HepG2 (cell line): ENCODE measurements around the gene EMC9. TPM values are rescaled to one million over a fixed set of nuclear protein-coding genes. Genes with fewer than 3 reads are reported as not detected.

Experiments used
- ATF7 ChIP-seq, 2 experiments: fragments of 450-650 bp in 1 of 2; sonication (generic) in 1 of 2; formaldehyde crosslinking in 1 of 2; IDR thresholded peaks; 2 replicates each; pipeline versions ENCODE4 v1.4.0 to v1.6.1; 2016 to 2020; ENCODE audit warnings: antibody characterized with exemption in 1 of 2, mild to moderate bottlenecking in 1 of 2, missing genetic modification reagents in 1 of 2
- CBX5 ChIP-seq: sonication (generic); formaldehyde crosslinking; IDR thresholded peaks from 2 replicates; pipeline ENCODE4 v1.4.0; 2020; ENCODE audit warnings: missing genetic modification reagents, borderline replicate concordance
- CEBPG ChIP-seq: IDR thresholded peaks from 2 replicates; pipeline ENCODE4 v1.6.1; 2016
- FLYWCH1 ChIP-seq: sonication (generic); formaldehyde crosslinking; IDR thresholded peaks from 2 replicates; pipeline ENCODE4 v1.8.1; 2023; ENCODE audit warnings: mild to moderate bottlenecking, missing genetic modification reagents
- FOXK1 ChIP-seq: sonication (generic); formaldehyde crosslinking; IDR thresholded peaks from 2 replicates; pipeline ENCODE4 v1.4.0; 2020; ENCODE audit warnings: low read depth, missing genetic modification reagents, borderline replicate concordance
- GPN1 ChIP-seq: sonication (generic); formaldehyde crosslinking; IDR thresholded peaks from 2 replicates; pipeline ENCODE4 v1.5.1; 2020; ENCODE audit warnings: missing genetic modification reagents, borderline replicate concordance
- HDAC1 ChIP-seq: sonication (generic); formaldehyde crosslinking; IDR thresholded peaks from 2 replicates; pipeline ENCODE4 v1.5.1; 2020; ENCODE audit warnings: mild to moderate bottlenecking, missing genetic modification reagents
- HIVEP1 ChIP-seq: sonication (generic); formaldehyde crosslinking; IDR thresholded peaks from 2 replicates; pipeline ENCODE4 v1.4.0; 2020; ENCODE audit warnings: mild to moderate bottlenecking, missing genetic modification reagents
- ISL2 ChIP-seq: sonication (generic); formaldehyde crosslinking; IDR thresholded peaks from 2 replicates; pipeline ENCODE4 v1.5.0; 2020; ENCODE audit warnings: missing genetic modification reagents
- KIAA2018 ChIP-seq: sonication (generic); formaldehyde crosslinking; IDR thresholded peaks from 2 replicates; pipeline ENCODE4 v1.5.0; 2020; ENCODE audit warnings: mild to moderate bottlenecking, missing genetic modification reagents, borderline replicate concordance
- NCOR1 ChIP-seq: fragments of 200-600 bp; sonication (generic); IDR thresholded peaks from 2 replicates; pipeline ENCODE4 v1.7.0; 2017; ENCODE audit warnings: antibody characterized with exemption, low read length, borderline replicate concordance
- RAD21 ChIP-seq: fragments of 450-650 bp; formaldehyde crosslinking; IDR thresholded peaks from 2 replicates; pipeline ENCODE4 v1.5.0; 2020; ENCODE audit warnings: mild to moderate bottlenecking
- REST ChIP-seq, 2 experiments: IDR thresholded peaks; 2 replicates each; pipeline ENCODE4 v1.6.1; 2011 to 2012; ENCODE audit warnings: low read length in 2 of 2, borderline replicate concordance in 1 of 2, low read depth in 1 of 2, mild to moderate bottlenecking in 1 of 2, moderate library complexity in 1 of 2
- SIN3A ChIP-seq: IDR thresholded peaks from 2 replicates; pipeline ENCODE4 v1.6.1; 2011; ENCODE audit warnings: low read depth, mild to moderate bottlenecking, control low read depth, low read length, borderline replicate concordance
- SP140L ChIP-seq: sonication (generic); formaldehyde crosslinking; IDR thresholded peaks from 2 replicates; pipeline ENCODE4 v1.4.0; 2020; ENCODE audit warnings: missing genetic modification reagents, borderline replicate concordance
- ZBTB21 ChIP-seq: sonication (generic); formaldehyde crosslinking; IDR thresholded peaks from 2 replicates; pipeline ENCODE4 v1.4.0; 2020; ENCODE audit warnings: missing genetic modification reagents
- ZNF282 ChIP-seq: fragments of 450-650 bp; IDR thresholded peaks from 2 replicates; pipeline ENCODE4 v1.6.1; 2018; ENCODE audit not compliant: partially characterized antibody
- ZNF33B ChIP-seq: sonication (generic); formaldehyde crosslinking; IDR thresholded peaks from 2 replicates; pipeline ENCODE4 v1.5.1; 2020; ENCODE audit warnings: mild to moderate bottlenecking, missing genetic modification reagents
- ZNF367 ChIP-seq: sonication (generic); formaldehyde crosslinking; IDR thresholded peaks from 2 replicates; pipeline ENCODE4 v1.4.0; 2020; ENCODE audit warnings: missing genetic modification reagents, borderline replicate concordance
- polyA plus RNA-seq, 8 experiments: library from polyadenylated mRNA; depleted of rRNA in 3 of 8; stranded (reverse) in 7 of 8; unstranded in 1 of 8; fragments of >200 nt; fragmentation: Illumina TruSeq in 4 of 8; extraction: Trizol in 4 of 8; gene quantifications; 2 replicates each; pipeline versions ENCODE4 v1.2.1 to v1.2.3, GENCODE V29; 2011 to 2016; ENCODE audit warnings: low read depth in 4 of 8, missing spikeins in 1 of 8, mixed read lengths in 1 of 8; ENCODE audit not compliant: insufficient read depth in 1 of 8
- total RNA-seq, 5 experiments: library from RNA; depleted of rRNA; stranded (reverse); fragments of >200 nt; fragmentation: Illumina TruSeq; extraction: Trizol; gene quantifications; 2 replicates each; pipeline ENCODE4 v1.2.3, GENCODE V29; 2016; ENCODE audit warnings: low read depth in 1 of 5

The EMC9 gene
- total and polyA plus RNA-seq, 2 of the 13 experiments (the other 11 are each of a cell fraction or from before 2014, with no cell fraction given), result 60.5 to 78.7 TPM

- TF ChIP-seq FOXK1 (CRISPR knock-in tag), result no peak
- TF ChIP-seq HIVEP1 (CRISPR knock-in tag), result 0 out of 2 replicates have a peak, but pooled peaks have one; percentile 52
- 0 out of 2 replicates have a peak, but pooled peaks have one; percentile 5 for TF ChIP-seq SP140L
- peak; percentile 42; the same call in 1 of the 2 replicates for TF ChIP-seq SIN3A
- TF ChIP-seq FLYWCH1, result no peak
- TF ChIP-seq REST (IDR thresholded peaks at IDR 0.05; ENCODE audit: borderline replicate concordance in 1 of 2, low read depth in 1 of 2, low read length in 2 of 2), result no peak
- TF ChIP-seq ISL2, result no peak
- no peak for TF ChIP-seq ATF7 (IDR thresholded peaks at IDR 0.05)
- no peak for TF ChIP-seq ATF7 (CRISPR knock-in tag; IDR thresholded peaks at IDR 0.05)
- no peak for TF ChIP-seq ZBTB21 (CRISPR knock-in tag)
- no peak for TF ChIP-seq NCOR1
- TF ChIP-seq HDAC1, result no peak
- no peak for TF ChIP-seq CEBPG (CRISPR knock-in tag)
- TF ChIP-seq KIAA2018 (CRISPR knock-in tag), result no peak
- TF ChIP-seq CBX5 (CRISPR knock-in tag), result peak; percentile 82
- TF ChIP-seq ZNF367 (CRISPR knock-in tag), result no peak
- TF ChIP-seq RAD21 (CRISPR knock-in tag), result peak; percentile 68
- 0 out of 2 replicates have a peak, but pooled peaks have one; percentile 10 for TF ChIP-seq ZNF33B
- no peak for TF ChIP-seq ZNF282
- TF ChIP-seq GPN1 (CRISPR knock-in tag), result no peak
Observed at GRCh38 chr14:24139272-24139934, 2.0 kb downstream of the EMC9 start (continued).
